GM21528 (cell line): ENCODE data around the gene HLA-E.
A peak's percentile ranks its signal among the peaks of the same experiment; 100 is the strongest.
"Not testable (repeated sequence)": the region's sequence is repeated elsewhere in the genome, so short reads cannot be mapped to it uniquely, and the experiment has no call there.

Source experiments
- ATAC-seq: cut with Tn5 transposase; IDR thresholded peaks from one replicate; pipeline ENCODE4 v1.9.1; 2021; ENCODE audit warnings: mild to moderate bottlenecking, moderate library complexity; ENCODE audit not compliant: unreplicated experiment, low FRiP score

The HLA-E gene

DNA sequence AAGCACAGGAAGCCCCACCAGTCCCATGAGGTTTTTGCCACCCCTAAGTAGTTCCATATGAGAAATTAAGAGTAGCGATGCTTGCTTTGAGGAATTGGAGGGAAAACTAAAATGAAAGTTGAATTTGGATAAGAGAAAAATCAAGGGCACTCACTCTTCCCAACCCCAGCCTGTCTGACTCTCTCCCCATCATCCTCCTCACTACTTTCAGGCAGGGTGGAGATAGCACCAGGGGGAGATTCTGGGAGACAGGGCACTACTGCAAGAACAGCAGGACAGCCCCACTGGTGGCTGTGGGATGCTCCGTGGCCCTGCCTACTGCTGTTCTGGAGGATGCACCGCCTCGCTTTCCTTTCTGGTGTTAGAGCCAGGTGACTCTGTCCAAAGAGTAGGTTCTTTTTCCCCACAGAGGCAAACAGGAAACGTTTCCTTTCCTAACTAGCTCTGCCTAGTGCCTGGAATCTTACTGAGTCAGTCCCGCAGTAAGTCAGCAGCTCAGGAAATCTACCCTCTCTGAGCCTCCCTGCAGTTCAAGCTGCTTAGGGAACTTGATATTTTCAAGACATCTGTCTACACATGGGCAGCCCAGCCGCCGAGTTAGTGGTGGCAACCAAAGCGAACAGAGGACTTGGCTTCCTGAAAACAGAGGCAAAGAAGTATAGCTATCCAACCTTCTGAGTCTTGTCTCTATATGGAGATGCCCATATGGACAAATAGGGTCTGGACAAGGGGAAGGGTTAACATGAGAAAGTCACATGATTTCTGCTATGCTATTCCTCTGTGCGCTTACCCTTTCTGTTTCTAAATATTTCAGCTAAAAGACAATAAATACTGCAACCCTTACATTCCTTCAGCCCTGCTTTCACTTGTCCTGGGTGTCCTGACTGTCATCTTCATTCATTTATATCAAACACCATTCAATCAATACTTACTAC is 11.4 kb downstream of the HLA-E start:
- no peak for ATAC-seq

DNA sequence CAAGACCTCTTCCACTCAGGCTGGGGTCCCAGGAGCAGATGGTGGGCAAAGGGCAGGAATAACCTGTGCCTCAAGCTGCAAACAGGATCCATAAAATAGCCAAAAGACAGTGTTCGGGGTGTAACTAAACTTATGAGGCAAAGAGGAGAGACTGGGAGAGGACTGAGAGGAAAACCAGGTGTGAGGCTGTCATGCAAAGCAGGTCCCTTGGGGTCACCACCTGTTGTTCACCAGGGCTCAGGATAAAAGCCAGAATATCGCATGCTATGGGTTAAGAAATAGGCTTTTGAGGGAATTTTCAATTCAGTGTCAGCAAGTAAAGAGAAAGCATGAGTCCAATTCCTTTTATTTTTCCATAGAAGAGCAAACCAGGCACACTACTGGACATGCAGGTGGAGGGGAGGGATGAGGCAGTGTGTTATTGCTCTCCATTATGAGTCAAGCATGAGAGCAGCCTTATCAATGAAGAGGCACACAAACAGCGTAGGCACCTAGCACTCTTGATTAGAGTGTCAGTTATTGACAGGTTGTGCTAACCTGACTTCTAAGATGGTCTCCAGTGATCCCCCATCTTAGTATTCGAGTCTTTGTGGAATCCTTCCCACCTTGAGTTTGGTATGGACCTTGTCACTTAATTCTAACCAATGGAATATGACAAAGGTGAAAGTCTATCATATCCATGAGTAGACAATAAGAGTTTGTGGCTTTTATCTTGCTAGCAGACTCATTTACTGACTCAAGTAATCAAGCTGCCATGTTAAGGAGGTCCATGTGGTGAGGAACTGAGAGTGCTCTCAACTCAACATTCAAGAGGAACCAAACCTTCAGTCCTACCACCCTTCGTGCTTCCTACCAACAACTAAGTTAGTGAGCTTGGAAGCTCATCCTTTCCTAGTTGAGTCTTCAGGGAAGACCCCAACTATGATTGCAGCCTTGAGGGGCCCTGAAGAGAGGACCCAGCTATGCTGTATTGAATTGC is 18.8 kb downstream of the HLA-E start:
- no peak for ATAC-seq

DNA sequence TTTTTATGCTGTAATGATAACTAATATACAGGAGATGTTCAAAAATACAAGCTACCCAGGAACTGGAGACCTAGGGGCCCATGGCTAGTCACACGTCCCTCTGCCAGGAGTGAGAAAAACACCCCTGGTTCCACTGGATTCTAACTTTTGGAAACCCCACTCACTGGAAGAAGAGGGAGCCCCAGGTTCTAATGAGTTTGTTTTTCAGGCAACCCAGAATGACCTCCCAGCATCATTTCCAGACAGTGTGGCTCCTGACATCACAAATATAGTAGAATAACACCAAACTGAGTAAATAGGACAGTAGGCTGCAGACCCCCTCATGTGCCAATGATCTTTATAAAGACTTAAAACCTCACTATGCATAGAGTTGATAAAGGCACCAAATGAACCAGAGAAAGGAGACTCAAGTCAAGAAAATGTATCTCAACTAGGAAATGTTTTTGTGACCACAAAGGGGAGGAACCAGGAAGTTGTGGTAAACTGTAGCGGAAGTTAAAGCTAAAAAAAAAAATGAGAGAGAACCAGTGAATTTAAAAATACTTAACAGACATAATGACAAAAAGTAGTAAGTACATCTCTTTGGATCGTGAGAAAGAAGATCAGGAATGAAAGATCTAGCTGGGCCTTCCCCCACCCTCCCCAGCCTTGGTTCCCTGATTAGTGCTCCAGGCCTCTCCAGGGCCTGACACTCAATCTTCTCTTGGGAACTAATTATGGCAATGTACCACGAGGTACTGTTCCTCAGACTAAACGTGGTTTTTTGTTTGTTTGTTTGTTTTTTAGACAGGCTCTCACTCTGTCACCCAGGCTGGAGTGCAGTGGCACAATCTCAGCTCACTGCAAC is 19.8 kb downstream of the HLA-E start:
- peak; percentile 57 for ATAC-seq

DNA sequence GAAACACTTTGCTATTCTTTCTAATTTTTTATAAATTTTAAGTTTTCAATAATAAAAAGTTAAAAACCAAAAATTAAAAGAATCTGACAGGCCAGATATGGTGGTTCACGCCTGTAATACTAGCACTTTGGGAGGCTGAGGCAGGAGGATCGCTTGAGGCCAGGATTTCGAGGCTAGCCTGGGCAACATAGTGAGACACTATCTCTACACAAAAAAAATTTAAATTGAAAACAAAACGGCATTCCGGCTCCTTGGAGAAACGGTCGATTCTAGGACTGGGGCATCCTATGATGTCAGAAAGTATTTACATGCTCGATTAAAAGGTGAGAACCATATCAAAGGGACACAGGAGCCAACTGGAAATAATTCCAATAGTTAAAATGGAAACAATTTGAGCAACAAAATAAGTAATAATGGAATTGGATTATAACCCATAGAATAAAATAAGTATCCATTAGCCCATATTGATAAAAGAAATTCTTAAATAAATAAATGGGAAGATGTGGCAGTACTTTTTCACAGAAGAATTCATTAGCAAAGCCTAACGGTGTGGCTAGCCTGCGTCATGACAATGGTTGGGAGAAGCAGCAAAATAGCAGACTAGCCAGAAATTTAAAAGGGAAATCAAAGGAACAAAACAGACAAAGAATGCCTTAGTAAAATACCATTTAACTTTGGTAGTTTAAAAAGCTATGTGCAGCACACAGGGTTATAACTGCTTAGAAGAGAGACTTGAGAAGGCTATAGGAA is 21.3 kb downstream of the HLA-E start:
- no peak for ATAC-seq

DNA sequence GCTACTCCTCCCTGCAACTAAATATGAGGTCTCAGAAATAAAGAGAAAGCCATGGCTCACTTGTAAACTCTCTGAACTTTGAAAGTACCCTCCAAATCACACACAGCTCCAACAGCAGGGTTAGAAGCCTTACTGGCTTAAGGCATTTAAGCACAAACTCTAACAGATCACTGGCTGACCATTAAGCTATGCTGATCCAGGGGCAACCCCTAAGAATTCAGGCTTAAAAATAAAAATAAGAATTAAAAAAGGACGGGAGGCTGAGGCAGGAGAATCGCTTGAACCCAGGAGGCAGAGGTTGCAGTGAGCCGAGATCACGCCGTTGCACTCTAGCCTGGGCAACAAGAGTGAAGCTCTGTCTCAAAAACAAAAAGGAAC is 21.8 kb downstream of the HLA-E start:
- ATAC-seq, result no peak

DNA sequence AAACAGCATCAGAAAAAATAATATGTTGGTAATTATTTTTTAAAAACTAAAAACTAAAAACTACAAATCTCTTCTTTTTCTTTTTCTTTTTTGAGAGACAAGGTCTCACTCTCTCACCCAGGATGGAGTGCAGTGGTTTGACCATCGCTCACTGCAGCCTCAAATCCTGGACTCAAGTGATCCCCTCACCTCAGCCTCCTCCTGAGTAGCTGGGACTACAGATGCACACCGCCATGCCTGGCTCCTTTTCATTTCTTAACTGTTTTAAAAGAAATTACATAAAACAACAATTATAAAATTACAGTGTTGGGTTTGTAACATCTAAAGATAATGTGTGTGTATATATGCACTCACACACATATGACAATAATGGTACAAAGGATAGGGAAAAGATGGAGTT is 24.1 kb downstream of the HLA-E start:
- no peak for ATAC-seq

DNA sequence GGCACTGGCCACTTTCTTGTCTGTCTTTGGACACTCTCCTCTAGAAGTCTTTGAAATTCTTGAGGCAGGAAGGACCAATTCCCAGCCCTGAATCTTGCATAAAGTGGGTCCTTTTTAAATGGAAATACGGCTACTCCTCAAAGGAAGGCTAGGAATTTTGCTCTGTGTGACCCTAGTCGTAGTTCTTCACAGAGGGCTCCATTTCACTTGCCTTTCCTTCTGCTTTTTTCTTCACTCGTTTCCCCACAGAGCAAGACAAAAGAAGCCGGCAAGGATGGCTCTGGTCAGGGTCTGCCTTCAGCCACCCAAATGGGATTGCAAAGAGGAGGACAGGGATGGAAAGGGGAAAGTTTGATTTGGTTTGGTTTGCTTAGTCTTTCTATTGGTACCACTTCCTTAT is 25.8 kb downstream of the HLA-E start:
- no peak for ATAC-seq

DNA sequence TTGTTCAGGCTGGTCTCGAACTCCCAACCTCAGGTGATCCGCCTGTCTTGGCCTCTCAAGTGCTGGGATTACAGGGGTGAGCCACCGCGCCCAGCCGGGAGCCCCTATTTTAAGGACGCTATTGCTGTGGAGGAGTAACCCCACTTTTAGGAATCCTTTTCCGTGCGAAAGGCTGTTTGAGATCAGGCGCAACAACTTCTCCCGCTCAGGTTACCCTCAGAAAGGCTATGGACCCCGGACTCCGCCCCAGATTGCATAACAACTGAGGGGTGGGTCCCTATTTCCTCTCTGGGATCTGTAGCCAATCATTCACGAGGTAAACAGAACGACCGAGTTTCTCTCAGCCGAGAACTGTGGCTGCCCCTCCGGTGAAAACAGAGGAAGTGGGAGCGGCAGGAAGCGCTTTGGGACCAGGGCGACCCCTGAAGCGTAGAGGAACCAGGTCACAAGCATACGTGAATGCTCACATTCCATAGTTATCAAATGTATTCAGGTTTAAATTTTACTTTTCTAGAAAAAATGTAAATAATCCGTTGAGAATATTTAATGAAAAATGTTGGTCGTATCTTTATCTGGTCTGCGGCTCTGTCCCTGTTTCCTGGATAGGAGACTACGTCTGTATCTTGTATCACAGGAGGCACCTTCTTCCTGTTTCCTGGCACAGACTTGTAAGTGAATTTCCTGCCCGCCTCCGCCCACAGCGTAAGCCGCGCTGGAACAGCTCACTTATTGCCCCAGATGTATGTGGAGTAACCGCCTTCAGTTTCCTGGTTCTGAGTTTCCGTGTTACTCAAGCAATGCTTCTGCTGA is 26.8 kb downstream of the HLA-E start:
- ATAC-seq, result peak; percentile 71

DNA sequence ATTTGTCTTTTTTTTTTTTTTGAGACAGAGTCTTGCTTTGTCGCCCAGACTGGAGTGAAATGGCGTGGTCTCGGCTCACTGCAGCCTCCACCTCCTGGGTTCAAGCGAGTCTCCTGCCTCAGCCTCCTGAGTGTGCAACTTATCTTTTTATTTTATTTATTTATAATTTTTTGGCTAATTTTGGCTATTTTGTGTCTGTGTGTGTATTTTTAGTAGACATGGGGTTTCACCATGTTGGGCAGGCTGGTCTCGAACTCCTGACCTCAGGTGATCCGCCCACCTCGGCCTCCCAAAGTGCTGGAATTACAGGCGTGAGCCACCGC is 27.4 kb downstream of the HLA-E start:
- ATAC-seq, result not testable (repeated sequence)

DNA sequence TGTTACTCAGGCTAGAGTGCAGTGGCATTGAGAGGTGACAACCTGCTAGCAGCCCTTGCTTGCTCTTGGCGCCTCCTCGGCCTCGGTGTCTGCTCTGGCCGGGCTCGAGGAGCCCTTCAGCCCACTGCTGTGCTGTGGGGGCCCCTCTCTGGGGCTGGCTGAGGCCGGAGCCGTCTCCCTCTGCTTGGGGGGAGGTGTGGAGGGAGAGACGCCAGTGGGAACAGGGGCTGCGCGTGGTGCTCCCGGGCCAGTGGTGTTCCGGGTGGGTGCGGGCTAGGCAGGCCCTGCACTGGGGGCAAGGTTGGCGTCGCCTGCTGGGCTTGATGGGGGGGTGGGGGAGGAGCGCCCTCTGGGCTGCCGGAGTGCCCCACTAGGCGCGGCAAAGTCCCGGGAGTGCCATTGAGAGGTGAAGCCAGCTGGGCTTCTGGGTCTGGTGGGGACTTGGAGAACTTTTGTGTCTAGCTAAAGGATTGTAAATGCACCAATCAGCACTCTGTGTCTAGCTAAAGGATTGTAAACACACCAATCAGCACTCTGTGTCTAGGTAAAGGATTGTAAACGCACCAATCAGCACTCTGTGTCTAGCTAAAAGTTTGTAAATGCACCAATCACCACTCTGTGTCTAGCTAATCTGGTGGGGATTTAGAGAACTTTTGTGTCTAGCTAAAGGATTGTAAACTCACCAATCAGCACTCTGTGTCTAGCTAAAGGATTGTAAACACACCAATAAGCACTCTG is 28.6 kb downstream of the HLA-E start:
- not testable (repeated sequence) for ATAC-seq

DNA sequence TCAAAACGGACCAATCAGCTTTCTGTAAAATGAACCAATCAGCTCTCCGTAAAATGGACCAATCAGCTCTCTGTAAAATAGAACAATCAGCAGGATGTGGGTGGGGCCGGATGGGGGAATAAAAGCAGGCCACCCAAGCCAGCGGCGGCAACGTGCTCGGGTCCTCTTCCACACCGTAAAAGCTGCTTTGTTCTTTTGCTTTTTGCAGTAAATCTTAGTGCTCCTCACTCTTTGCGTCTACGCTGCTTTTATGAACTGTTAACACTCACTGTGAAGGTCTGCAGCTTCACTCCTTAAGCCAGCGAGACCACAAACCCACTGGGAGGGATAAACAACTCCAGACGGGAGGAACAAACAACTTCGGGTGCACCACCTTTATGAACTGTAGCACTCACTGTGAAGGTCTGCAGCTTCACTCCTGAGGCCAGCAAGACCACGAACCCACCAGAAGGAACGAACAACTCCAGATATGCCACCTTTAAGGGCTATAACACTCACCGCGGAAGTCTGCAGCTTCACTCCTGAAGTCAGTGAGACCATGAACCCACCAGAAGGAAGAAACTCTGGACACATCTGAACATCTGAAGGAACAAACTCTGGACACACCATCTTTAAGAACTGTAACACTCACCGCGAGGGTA is 29.3 kb downstream of the HLA-E start:
- ATAC-seq, result not testable (repeated sequence)

DNA sequence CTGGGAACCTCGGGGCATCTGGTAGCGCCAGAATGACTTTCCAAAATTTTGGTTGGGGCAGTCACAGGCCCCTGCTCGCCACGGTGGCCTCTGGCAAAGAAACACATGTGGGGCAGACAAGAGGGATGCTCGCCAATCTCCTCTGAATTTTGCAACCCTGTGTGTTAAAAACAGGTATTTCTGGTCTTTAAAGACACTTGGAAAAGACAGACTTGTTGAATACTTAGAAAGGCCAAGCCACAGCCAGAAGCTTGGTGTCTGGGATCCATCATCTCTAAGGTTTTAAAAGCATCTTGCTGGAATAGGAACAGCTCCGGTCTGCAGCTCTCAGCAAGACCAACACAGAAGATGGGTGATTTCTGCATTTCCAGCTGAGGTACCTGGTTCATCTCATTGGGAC is 31.2 kb downstream of the HLA-E start:
- ATAC-seq, result no peak

DNA sequence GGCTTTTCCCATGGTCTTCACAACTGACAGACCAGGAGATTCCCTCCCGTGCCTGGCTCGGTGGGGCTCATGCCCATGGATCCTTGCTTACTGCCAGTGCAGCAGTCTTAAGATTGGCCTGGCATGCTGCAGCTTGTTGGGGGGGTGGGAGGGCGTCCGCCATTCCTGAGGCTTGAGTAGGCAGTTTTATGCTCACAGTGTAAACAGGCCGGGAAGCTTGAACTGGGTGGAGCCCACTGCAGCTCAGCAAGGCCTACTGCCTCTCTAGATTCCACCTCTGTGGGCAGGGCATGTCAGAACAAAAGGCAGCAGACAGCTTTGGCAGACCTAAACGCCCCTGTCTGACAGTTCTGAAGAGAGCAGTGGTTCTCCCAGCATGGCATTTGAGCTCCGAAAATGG is 31.8 kb downstream of the HLA-E start:
- ATAC-seq, result not testable (repeated sequence)

DNA sequence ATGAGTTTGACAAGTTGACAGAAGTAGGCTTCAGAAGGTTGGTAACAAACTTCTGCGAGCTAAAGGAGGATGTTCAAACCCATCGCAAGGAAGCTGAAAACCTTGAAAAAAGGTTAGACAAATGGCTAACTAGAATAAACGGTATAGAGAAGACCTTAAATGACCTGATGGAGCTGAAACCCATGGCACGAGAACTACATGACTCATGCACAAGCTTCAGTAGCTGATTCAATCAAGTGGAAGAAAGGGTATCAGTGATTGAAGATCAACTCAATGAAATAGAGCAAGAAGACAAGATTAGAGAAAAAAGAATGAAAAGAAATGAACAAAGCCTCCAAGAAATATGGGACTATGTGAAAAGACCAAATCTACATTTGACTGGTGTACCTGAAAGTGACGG is 32.6 kb downstream of the HLA-E start:
- ATAC-seq, result not testable (repeated sequence)

DNA sequence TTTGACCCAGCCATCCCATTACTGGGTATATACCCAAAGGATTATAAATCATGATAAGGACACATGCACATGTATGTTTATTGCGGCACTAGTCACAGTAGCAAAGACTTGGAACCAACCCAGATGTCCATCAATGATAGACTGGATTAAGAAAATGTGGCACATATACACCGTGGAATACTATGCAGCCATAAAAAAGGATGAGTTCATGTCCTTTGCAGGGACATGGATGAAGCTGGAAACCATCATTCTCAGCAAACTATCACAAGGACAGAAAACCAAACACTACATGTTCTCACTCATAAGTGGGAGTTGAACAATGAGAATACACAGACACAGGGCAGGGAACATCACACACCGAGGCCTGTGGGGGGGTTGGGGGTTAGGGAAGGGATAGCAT is 37.1 kb downstream of the HLA-E start:
- not testable (repeated sequence) for ATAC-seq

DNA sequence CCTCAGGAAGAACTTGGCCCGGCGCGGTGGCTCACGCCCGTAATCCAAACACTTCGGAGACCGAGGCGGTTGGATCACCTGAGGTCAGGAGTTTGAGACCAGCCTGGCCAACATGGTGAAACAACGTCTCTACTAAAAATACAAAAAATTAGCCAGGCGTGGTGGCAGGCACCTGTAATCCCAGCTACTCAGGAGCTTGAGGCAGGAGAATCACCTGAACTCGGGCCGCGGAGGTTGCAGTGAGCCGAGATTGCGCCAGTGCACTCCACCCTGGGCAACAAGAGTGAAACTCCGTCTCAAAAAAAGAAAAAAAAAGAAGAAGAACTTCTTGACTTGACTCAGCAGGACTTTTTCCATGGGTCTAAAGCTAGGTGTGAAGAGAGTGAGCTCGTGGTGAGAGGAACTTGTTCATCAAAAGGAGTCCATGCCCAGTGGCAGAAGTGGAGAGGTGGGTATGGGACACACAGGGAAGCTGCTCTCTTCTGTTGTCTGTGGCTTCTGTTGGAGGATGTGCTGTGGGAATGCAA is 40.1 kb downstream of the HLA-E start:
- not testable (repeated sequence) for ATAC-seq

DNA sequence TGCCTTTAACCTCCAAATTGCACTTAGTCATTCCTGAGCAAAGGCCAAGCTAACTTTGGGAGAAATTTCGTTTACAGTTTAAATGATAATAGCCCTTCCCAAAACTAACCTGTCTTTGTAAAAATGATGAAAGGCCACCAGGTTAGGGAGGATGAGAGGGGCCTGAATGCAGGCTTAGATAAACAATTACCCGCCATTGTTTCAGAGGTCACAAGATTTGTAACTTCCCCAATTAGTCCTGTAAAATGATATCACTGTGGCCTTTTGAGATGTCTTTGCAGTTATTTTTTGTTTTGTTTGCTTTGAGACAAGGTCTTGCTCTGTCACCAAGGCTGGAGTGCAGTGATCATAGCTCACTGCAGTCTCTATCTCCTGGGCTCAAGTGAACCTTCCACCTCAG is 40.7 kb downstream of the HLA-E start:
- no peak for ATAC-seq
